Measurements from ENCODE around the gene MYO5A. TPM values are rescaled to one million over a fixed set of nuclear protein-coding genes. Genes with fewer than 3 reads are reported as not detected.

The MYO5A gene
- total RNA-seq, 6 donors from 2014 or later, result 24.8 to 76.5 (median 35.5) TPM

GRCh38 chr15:52483707-52484106, 45.0 kb downstream of the MYO5A start:
- peak in 1 of 2 donors; percentile 58 for ATAC-seq (ENCODE audit: low FRiP score in 2 of 2)
- WGBS, 2 donors, result 45 to 66% methylated on average over 3 of the region's 3 CpGs
- Histone ChIP-seq H3K27ac (peak overlapping the region in 1 of 4 donors; percentile 35), H3K4me3 (no peak overlapping the region), H3K9me3 (no peaks in the 10 kb centered on the region), H3K4me1 (peaks cover 0 to 10% (median 4%) of the 10 kb centered on the region in 4 donors), H3K27me3 (no peaks in the 10 kb centered on the region), H3K36me3 (no peaks in the 10 kb centered on the region)
- no peak for TF ChIP-seq POLR2AphosphoS5 (IDR thresholded peaks at IDR 0.05)
- TF ChIP-seq POLR2A (IDR thresholded peaks at IDR 0.05), result peak in 1 of 4 donors; percentile 24
- DNase-seq, result no peak

GRCh38 chr15:52481915-52482314, 46.8 kb downstream of the MYO5A start:
- H3K27me3 ChIP-seq, result no peaks in the 10 kb centered on the region
- peak; percentile 66 to 89 for ATAC-seq (ENCODE audit: low FRiP score in 2 of 2)

GRCh38 chr15:52480990-52481389, 47.7 kb downstream of the MYO5A start:
- Histone ChIP-seq H3K36me3 (no peaks in the 10 kb centered on the region), H3K27ac (peak overlapping the region in 1 of 4 donors; percentile 7), H3K4me1 (peaks cover 0 to 10% (median 4%) of the 10 kb centered on the region in 4 donors), H3K4me3 (no peak overlapping the region), H3K27me3 (no peaks in the 10 kb centered on the region), H3K9me3 (no peaks in the 10 kb centered on the region)
- no peak for TF ChIP-seq EP300 (IDR thresholded peaks at IDR 0.05)
- no peak for TF ChIP-seq POLR2AphosphoS5 (IDR thresholded peaks at IDR 0.05)
- no peak for TF ChIP-seq POLR2A (IDR thresholded peaks at IDR 0.05)
- DNase-seq (no peak), ATAC-seq (ENCODE audit: low FRiP score in 2 of 2) (no peak)
- WGBS, 2 donors, result 88 to 93% methylated on average over 1 of the region's 1 CpG

More at GRCh38 chr15:52481915-52482314, 46.8 kb downstream of the MYO5A start:
- Histone ChIP-seq H3K4me1 (peaks cover 0 to 10% (median 4%) of the 10 kb centered on the region in 4 donors), H3K27ac (peak overlapping the region; percentile 7 to 38 (median 24)), H3K9me3 (no peaks in the 10 kb centered on the region), H3K4me3 (no peak overlapping the region), H3K36me3 (no peaks in the 10 kb centered on the region)
- TF ChIP-seq POLR2A (IDR thresholded peaks at IDR 0.05) (no peak), EP300 (IDR thresholded peaks at IDR 0.05) (no peak), POLR2AphosphoS5 (IDR thresholded peaks at IDR 0.05) (no peak)
- TF ChIP-seq, protein P1, sequence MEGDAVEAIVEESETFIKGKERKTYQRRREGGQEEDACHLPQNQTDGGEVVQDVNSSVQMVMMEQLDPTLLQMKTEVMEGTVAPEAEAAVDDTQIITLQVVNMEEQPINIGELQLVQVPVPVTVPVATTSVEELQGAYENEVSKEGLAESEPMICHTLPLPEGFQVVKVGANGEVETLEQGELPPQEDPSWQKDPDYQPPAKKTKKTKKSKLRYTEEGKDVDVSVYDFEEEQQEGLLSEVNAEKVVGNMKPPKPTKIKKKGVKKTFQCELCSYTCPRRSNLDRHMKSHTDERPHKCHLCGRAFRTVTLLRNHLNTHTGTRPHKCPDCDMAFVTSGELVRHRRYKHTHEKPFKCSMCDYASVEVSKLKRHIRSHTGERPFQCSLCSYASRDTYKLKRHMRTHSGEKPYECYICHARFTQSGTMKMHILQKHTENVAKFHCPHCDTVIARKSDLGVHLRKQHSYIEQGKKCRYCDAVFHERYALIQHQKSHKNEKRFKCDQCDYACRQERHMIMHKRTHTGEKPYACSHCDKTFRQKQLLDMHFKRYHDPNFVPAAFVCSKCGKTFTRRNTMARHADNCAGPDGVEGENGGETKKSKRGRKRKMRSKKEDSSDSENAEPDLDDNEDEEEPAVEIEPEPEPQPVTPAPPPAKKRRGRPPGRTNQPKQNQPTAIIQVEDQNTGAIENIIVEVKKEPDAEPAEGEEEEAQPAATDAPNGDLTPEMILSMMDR (IDR thresholded peaks at IDR 0.05), result no peak
- 38 to 50% methylated on average over 3 of the region's 3 CpGs for WGBS, 2 donors
- DNase-seq, result peak in 1 of 2 donors; percentile 27

GRCh38 chr15:52466716-52467115, 62.0 kb downstream of the MYO5A start:
- Histone ChIP-seq H3K27ac (no peak overlapping the region), H3K4me3 (no peak overlapping the region), H3K36me3 (no peaks in the 10 kb centered on the region), H3K9me3 (peaks cover 0 to 8% (median 2%) of the 10 kb centered on the region in 4 donors), H3K27me3 (no peaks in the 10 kb centered on the region), H3K4me1 (peaks cover 0 to 12% (median 1%) of the 10 kb centered on the region in 4 donors)
- ATAC-seq (ENCODE audit: low FRiP score in 2 of 2) (no peak), DNase-seq (no peak)
- no peak for TF ChIP-seq POLR2AphosphoS5 (IDR thresholded peaks at IDR 0.05)
- TF ChIP-seq, protein P1 (IDR thresholded peaks at IDR 0.05), result no peak
- no peak for TF ChIP-seq EP300 (IDR thresholded peaks at IDR 0.05)
- 92 to 97% methylated on average over 2 of the region's 2 CpGs for WGBS, 2 donors

DNA sequence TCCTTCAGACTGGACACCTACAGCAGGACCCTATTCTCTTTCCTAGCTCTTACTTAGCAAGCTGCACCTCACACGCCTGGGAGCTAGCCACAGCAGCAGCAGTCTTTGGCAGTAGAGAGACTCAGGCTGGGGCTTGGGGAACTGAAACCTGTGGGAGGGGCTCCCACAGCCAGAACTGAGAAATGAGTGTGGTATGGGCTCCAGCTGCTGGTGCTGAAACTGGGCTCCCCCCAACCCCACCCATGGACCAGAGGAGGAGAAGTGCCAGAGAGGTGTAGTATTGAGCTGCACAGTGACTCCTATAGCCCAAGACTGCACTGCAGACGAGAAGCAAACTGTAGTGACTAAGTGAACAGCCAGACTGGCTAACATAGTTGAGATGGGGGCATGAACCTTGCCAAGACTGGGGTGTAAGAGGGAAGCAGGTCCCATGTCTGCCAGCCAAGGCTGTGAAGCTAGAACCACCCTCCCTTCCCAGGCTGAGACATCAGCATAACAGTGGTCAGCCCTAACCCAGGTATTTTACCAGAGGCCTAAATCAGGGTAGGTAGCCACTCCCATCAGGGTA, 62.5 kb downstream of the MYO5A start:
- ATAC-seq (ENCODE audit: low FRiP score in 2 of 2), result peak; percentile 85 to 92
- Histone ChIP-seq H3K27me3 (no peaks in the 10 kb centered on the region), H3K4me1 (peaks cover 0 to 12% (median 1%) of the 10 kb centered on the region in 4 donors), H3K27ac (peak overlapping the region in 1 of 4 donors; percentile 26), H3K9me3 (peaks cover 0 to 8% (median 2%) of the 10 kb centered on the region in 4 donors), H3K36me3 (no peaks in the 10 kb centered on the region), H3K4me3 (no peak overlapping the region)
- peak in 1 of 2 donors; percentile 56 for DNase-seq
- WGBS, 2 donors, result 74 to 75% methylated on average over 1 to 2 of the region's 2 CpGs
- TF ChIP-seq POLR2AphosphoS5 (IDR thresholded peaks at IDR 0.05), result no peak
- TF ChIP-seq, protein P1 (IDR thresholded peaks at IDR 0.05), result no peak
- TF ChIP-seq EP300 (IDR thresholded peaks at IDR 0.05), result no peak
- TF ChIP-seq POLR2A (IDR thresholded peaks at IDR 0.05), result no peak
